ENCODE measurements around the gene LEFTY2.
"Not testable (repeated sequence)": the region's sequence is repeated elsewhere in the genome, so short reads cannot be mapped to it uniquely, and the experiment has no call there.

DNA sequence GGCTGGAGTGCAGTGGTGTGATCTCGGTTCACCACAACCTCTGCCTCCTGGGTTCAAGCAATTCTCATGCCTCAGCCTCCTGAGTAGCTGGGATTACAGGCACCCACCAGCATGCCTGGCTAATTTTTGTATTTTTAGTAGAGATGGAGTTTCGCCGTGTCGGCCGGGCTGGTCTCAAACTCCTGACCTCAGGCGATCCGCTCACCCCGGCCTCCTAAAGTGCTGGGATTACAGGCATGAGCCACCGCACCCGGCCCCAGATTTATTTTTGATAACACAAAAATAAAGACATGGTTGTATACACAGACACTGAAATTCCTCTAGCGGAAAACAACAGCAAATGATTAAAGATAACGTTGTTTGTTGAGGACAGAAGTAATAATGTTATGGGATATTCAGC is 34.1 kb upstream of the LEFTY2 start:
- not testable (repeated sequence) for TF ChIP-seq YY1 (IDR thresholded peaks at IDR 0.05; ENCODE audit: insufficient read depth, insufficient read length); ZNF274 (IDR thresholded peaks at IDR 0.05; ENCODE audit: low read depth, low read length)
